RKO (cell line): Measurements from ENCODE around the gene AR.

Experiments used
- DNase-seq: peaks from one replicate; pipeline ENCODE4 v3.0.0-alpha.2; 2016; ENCODE audit warnings: low spot score

AR gene

GRCh38 chrX:67568769-67569168 lies 24.9 kb downstream of the AR start:
- DNase-seq: no peak

- no peak for DNase-seq
Observed at GRCh38 chrX:67570839-67571238, 27.0 kb downstream of the AR start.

- DNase-seq: no peak
Observed at GRCh38 chrX:67574696-67575095, 30.9 kb downstream of the AR start.

GRCh38 chrX:67582436-67582835 lies 38.6 kb downstream of the AR start:
- DNase-seq: no peak

- DNase-seq: no peak
Observed at GRCh38 chrX:67583171-67583570, 39.4 kb downstream of the AR start.

GRCh38 chrX:67585401-67585800 lies 41.6 kb downstream of the AR start:
- DNase-seq: no peak

- no peak for DNase-seq
Observed at GRCh38 chrX:67587946-67588624, 44.3 kb downstream of the AR start.

- DNase-seq: no peak
Observed at GRCh38 chrX:67596839-67597790, 53.3 kb downstream of the AR start.

GRCh38 chrX:67599532-67599931 lies 55.7 kb downstream of the AR start:
- no peak for DNase-seq

- no peak for DNase-seq
Observed at GRCh38 chrX:67601771-67602170, 58.0 kb downstream of the AR start.

- DNase-seq: peak; percentile 3
Observed at GRCh38 chrX:67604979-67605703, 61.3 kb downstream of the AR start.

- no peak for DNase-seq
Observed at GRCh38 chrX:67607466-67607865, 63.6 kb downstream of the AR start.

GRCh38 chrX:67610282-67610681 lies 66.5 kb downstream of the AR start:
- no peak for DNase-seq

GRCh38 chrX:67612231-67612630 lies 68.4 kb downstream of the AR start:
- no peak for DNase-seq

GRCh38 chrX:67613366-67613765 lies 69.5 kb downstream of the AR start:
- no peak for DNase-seq

GRCh38 chrX:67613996-67614395 lies 70.2 kb downstream of the AR start:
- DNase-seq: no peak

GRCh38 chrX:67614423-67614822 lies 70.6 kb downstream of the AR start:
- no peak for DNase-seq

GRCh38 chrX:67619253-67619652 lies 75.4 kb downstream of the AR start:
- DNase-seq: peak; percentile 57

- no peak for DNase-seq
Observed at GRCh38 chrX:67622053-67622585, 78.3 kb downstream of the AR start.

- DNase-seq: no peak
Observed at GRCh38 chrX:67624325-67624724, 80.5 kb downstream of the AR start.

- DNase-seq: no peak
Observed at GRCh38 chrX:67635424-67635823, 91.6 kb downstream of the AR start.

GRCh38 chrX:67636532-67636931 lies 92.7 kb downstream of the AR start:
- DNase-seq: no peak
